Dermis microvascular lymphatic vessel endothelial cell (primary cell): ENCODE results near the gene HS6ST3. TPM values are rescaled to one million over a fixed set of nuclear protein-coding genes. Genes with fewer than 3 reads are reported as not detected.
A peak's percentile ranks its signal among the peaks of the same experiment; 100 is the strongest.

ENCODE experiments used
- DNase-seq, 2 donors: peaks; one replicate each; pipeline versions ENCODE4 v3.0.0 to v3.0.0-alpha.2; 2010; ENCODE audit warnings: low read depth in 2 of 2
- total RNA-seq: library from RNA; depleted of rRNA; stranded (reverse); fragments of >200 nt; gene quantifications from 2 replicates; pipeline ENCODE4 v1.2.1, GENCODE V29; 2014

HS6ST3 gene
- total RNA-seq, 1 donor from 2014 or later = under 0.01 TPM

- no peak for DNase-seq
Measured at GRCh38 chr13:96821381-96821780, 731.5 kb downstream of the HS6ST3 start.

- no peak for DNase-seq
Measured at GRCh38 chr13:96821971-96822370, 732.1 kb downstream of the HS6ST3 start.

GRCh38 chr13:96822895-96823294, 733.0 kb downstream of the HS6ST3 start:
- DNase-seq = peak in 1 of 2 donors; percentile 7

- no peak for DNase-seq
Measured at GRCh38 chr13:96824140-96824539, 734.2 kb downstream of the HS6ST3 start.

GRCh38 chr13:96825653-96826052, 735.7 kb downstream of the HS6ST3 start:
- DNase-seq = no peak

- no peak for DNase-seq
Measured at GRCh38 chr13:96834626-96835025, 744.7 kb downstream of the HS6ST3 start.

- no peak for DNase-seq
Measured at GRCh38 chr13:96835546-96835945, 745.6 kb downstream of the HS6ST3 start.

GRCh38 chr13:96836733-96837132, 746.8 kb downstream of the HS6ST3 start:
- DNase-seq = no peak

- DNase-seq = no peak
Measured at GRCh38 chr13:96837809-96838208, 747.9 kb downstream of the HS6ST3 start.

GRCh38 chr13:96844195-96844594, 754.3 kb downstream of the HS6ST3 start:
- DNase-seq = no peak

GRCh38 chr13:96844616-96845015, 754.7 kb downstream of the HS6ST3 start:
- no peak for DNase-seq

GRCh38 chr13:96848286-96848685, 758.4 kb downstream of the HS6ST3 start:
- no peak for DNase-seq

- no peak for DNase-seq
Measured at GRCh38 chr13:96849091-96849490, 759.2 kb downstream of the HS6ST3 start.

GRCh38 chr13:96850538-96851145, 760.7 kb downstream of the HS6ST3 start:
- no peak for DNase-seq

- DNase-seq = no peak
Measured at GRCh38 chr13:96851856-96852445, 762.0 kb downstream of the HS6ST3 start.

GRCh38 chr13:96858133-96858826, 768.4 kb downstream of the HS6ST3 start:
- no peak for DNase-seq

GRCh38 chr13:96860882-96861281, 771.0 kb downstream of the HS6ST3 start:
- no peak for DNase-seq

- no peak for DNase-seq
Measured at GRCh38 chr13:96862093-96862492, 772.2 kb downstream of the HS6ST3 start.

GRCh38 chr13:96862999-96863398, 773.1 kb downstream of the HS6ST3 start:
- DNase-seq = no peak

GRCh38 chr13:96871469-96871868, 781.6 kb downstream of the HS6ST3 start:
- no peak for DNase-seq

- DNase-seq = no peak
Measured at GRCh38 chr13:96880419-96880818, 790.5 kb downstream of the HS6ST3 start.
